DMS153 treated with DMSO at 0.1 percent for 48 hours (cell line): Measurements from ENCODE around the gene CHAC2.
"Not testable (repeated sequence)": the region's sequence is repeated elsewhere in the genome, so short reads cannot be mapped to it uniquely, and the experiment has no call there.

Experiments used
- DNase-seq: peaks from one replicate; lab custom pipeline; 2025; ENCODE audit not compliant: unreplicated experiment; lab: John Stamatoyannopoulos, UW

CHAC2 gene

DNA sequence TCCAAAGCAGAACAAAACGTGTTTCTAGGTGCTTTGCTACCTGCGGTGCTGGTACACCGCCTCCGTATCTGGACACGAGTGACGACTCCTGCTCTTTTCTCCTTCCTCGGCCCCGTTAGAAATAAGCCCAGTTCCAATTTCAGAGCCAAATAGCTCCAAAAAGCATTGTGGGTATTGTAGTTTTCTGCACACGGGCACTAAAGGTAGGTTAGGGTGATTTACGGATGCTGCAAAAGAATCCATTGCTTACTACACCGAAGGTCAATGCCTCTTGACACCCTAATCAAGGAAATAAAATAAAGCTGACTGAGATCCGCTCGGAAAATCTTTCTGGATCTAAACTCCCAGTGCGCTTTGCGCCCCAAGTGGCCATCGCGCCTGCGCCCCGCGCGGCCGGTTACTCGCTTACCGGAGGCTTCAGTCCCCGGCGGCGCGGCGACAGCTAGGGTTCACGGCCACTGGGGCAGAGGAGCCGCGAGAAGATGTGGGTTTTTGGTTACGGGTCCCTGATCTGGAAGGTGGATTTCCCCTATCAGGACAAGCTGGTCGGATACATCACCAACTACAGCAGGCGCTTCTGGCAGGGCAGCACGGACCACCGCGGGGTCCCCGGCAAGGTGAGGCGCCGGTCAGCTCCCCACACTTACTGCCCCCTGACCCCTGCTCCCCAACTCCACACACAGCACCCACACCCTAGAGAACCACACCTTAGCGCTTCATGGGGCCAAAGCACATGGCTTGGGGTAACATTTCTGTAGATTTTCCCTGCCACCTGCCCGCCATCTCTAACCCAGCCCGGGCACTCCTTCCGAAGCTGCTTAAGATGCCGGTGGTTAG, at the start of gene CHAC2:
TSS of gene CHAC2 (plus strand) at position 400 of the 837 bp plus-strand sequence. CDS start at position 483, 83 bp downstream.
- peak; percentile 87 for DNase-seq

DNA sequence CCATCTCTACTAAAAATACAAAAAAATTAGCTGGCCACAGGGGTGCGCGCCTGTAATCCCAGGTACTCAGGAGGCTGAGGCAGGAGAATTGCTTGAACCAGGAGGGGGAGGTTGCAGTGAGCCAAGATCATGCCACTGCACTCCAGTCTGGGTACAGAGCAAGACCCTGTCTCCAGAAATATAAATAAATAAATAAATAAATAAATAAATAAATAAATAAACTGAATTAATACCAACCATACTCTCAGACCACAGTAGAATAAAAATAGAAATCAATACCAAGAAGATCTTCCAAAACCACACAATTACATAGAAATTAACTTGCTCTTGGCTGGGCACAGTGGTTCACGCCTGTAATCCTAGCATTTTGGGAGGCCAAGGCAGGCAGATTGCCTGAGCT, 46.7 kb upstream of the CHAC2 start:
- not testable (repeated sequence) for DNase-seq

DNA sequence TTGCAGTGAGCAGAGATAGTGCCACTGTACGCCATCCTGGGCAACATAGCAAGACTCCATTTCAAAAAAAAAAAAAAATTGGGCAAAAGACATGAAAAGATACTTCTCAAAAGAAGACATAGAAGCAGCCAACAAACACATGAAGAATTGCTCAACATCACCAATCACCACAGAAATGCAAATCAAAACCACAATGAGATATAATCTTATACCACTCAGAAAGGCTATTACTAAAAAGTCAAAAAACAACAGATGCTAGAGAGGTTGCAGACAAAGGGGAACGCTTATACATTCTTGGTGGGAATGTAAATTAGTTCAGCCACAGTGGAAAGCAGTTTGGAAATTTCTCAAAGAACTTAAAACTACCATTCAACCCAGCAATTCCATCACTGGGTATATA, 43.1 kb upstream of the CHAC2 start:
- no peak for DNase-seq

DNA sequence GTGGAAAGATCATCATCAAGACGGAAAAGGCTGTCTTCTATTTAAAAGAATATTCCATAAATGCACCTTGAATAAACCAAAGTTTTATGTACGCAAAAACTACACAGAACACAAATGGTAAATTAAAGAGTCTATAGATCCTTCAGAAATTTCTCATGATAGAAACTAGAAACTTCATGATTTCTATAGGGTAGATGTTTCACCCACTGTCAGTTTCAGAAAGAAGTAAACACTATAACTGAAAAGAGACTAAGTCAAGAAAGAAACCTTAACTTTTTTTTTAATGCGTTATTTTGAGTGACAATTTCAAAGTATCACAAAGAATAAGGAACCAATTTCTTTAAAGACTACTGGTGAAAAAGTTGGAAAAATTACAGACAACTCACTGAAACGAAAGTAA, 41.9 kb upstream of the CHAC2 start:
- no peak for DNase-seq

DNA sequence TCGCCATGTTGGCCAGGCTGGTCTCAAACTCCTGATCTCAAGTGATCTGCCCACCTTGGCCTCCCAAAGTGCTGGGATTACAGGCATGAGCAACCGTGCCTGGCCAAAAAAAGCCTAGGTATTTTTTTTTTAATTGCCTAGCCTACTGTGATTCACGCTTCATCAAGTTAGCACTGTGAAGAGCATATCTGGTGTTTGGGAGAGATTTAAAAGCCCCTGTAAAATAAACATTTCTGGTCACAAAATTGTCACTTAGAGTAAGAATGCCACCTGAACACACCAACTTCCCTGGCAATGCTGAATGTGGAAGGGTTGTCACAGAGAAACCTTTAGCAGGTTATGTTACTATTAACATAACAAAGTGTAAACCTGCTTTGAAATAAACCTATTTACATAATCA, 39.7 kb upstream of the CHAC2 start:
- DNase-seq = no peak

DNA sequence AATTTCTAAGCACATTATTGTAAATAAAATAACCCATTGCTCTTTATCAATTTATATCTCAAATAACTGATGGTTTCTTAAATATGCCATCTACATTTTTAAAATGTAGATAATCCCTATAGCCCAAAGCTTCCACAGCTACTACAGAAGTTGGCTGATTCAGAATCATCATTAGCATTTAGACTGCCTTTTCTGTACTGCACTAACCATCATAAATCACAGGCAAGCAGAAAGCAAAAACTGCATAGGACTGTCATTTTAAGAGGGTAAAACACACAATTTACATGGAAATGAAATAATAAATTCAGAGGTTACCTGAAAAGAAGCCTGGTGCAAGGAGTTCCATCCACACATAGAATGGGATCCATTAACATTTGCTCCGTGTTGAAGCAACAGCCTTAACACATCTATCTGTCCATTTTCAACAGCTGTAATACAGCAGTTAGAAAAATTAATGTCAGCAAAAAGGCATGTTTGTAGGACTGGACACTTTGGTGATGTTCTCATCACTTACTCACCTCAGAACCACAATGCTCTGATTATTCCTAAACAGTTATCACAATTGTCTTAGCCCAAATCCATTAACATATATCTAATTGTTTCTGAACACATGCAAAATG, 38.4 kb upstream of the CHAC2 start:
- DNase-seq = no peak

DNA sequence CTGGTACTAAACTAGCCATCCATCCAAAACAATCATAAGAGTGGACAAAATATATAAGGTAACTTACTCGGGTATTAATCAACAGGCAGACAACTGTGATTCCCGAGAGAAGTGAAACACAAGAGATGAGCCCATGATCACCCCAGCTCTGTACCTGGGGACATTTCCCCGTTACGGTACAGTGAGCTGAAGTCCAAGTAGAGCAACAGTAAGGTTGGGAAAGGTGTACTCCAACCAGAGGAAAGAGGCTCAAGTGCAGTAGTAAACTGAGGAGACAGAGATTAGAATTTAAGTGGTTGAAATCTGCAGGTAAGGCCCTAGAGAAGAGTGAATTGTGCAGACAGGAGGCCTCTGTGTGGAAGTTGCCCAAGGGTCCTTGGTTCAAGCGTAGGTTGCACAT, 30.5 kb upstream of the CHAC2 start:
- no peak for DNase-seq

DNA sequence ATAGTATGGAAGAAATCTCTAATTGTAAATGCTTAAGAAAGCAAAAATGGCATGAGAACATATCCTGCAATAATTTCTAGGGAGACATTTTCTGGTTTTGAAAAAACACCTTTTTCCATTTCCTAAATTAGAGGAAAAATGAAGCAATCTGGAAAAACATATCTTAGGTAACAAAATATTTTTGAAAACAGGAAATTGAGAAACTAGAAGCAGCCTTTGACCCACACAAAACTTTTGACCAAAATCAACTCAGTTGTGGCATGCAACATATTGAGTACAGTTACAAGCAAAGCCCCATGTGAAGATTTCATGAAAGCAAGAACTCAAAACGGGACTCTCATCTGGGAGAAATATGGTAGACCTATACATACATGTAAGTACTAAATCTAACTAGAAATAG, 28.6 kb upstream of the CHAC2 start:
- DNase-seq = no peak

DNA sequence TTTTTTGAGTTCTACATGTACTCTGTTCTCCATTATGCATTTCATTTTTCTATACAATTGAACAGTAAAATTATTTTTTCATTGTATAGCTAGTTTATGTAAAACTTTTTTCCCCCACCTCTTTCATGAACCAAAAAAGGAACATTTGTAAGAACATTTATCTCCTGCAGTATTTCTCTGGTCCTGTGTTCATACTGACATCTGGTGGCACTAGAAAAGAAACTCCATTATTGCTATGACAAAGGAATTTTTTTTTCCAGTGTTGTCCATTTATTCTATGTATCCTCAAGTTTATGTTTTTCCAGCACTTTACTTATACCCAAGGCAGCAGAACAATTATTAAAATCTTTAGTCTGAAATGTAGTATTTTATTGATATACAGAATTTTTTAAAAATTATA, 27.4 kb upstream of the CHAC2 start:
- peak; percentile 7 for DNase-seq

DNA sequence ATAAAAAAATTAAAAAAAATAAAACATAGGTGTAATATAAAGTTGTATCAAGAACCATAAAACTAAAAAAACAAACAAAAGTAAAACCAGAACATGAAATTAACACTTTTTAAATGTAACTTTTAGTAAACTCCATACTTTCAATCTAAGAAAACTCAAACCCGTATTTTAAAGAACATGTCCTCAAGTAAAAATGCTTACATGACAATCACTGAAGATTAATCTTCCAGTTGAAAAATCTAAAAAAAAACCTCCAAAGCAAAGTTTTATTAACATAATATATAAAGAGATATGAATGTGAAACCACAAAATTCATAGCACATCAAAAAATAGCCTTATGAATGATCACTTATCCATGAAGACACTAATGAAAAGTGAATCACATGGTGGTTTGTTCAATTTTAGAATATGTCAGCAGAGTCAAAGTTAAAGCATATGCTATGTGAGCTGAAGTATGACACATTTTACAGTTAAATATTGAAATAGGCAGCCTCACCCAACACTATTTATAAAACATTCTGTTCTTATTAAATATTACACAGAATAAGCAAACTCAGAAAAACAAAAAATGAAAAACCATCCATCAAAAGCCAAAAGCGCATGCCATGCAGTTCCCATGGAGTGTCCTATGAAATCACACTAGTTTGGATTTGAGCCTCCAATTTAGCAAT, 23.1 kb upstream of the CHAC2 start:
- no peak for DNase-seq

DNA sequence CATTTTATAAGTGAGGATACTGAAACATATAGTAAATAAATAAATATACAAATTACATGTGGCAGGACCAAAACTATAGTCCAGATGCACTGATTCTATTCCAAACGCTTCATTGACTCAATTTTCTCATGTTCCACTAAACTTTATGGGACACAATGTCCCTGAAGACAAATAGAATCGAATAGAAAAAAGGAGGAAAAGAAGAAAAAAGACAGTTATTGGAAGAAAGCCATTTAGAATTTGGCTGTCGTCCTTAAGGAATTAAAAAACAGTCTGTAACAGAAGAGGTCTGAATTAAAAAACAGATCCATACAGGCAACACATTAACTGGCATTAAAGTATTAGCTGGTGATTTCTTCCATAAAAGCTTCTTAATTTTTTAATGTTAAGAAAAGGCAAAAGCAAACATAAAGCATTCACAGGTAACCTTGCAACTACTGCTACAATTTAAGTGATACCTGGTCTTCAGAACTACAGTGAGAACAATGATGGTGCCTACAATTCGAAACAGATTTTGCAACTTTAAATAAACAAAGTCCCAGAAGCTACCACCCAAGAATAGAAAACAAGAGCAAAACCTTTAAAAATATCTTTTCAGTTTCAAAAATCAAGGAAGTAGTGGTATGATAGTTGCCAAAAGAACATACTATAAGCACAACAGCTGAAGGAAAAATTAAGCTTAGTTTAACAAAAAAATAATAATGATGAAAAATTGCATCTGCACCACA, 17.4 kb upstream of the CHAC2 start:
- DNase-seq = no peak

DNA sequence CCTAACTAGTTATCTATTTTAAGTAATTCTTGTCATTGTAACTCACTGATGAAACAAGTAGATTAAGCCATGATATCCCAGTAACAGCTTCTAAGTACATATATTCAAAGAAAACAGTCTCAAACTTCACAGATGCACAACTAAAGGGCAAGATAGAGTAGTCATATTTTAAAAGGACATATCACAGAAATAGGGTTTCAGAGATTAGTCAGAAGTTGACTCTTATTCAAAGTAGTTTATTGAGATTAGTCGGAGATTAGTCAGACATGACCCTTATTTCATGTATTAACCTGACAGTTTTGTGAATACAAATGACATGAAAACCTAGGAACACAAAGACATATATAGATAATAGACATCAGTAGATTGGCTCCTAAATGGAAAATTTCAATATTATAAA, 15.9 kb upstream of the CHAC2 start:
- DNase-seq = no peak

DNA sequence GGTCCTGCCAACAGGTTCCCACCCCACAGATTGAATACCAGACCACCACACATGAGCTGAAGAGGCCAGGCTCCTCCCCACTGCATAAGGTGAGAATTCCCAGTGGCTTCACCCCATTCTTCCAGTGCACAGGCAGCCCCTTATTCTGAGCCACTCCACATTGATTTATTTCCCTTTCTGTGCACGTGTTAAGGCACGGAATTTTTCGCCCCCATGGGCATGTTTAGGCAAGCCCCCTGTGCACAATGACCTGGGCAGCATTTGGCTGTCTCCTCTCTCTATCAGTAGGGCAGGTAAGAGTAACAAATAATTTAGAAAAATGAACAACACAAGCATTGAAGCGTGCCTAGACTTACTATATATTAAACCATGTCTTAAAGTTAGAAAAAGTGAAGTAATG, 15.2 kb upstream of the CHAC2 start:
- no peak for DNase-seq

DNA sequence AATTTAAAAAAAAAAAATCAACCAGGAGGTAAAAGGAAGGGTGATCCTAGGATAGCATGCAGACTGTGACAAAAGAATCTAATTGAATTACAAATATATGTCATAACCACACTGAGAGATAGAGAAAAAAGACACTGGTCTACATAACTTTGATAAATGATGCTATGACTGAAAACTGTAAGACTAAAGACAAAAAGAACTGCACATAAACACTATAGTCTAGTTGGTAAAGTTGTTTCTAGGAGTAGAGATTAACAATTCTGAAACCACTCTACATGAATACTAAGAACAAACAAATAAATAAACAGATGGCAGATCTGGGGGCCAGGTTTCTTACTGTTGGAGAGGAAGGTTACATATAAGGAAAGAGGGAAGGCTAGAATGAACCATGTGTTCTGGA, 14.6 kb upstream of the CHAC2 start:
- no peak for DNase-seq

DNA sequence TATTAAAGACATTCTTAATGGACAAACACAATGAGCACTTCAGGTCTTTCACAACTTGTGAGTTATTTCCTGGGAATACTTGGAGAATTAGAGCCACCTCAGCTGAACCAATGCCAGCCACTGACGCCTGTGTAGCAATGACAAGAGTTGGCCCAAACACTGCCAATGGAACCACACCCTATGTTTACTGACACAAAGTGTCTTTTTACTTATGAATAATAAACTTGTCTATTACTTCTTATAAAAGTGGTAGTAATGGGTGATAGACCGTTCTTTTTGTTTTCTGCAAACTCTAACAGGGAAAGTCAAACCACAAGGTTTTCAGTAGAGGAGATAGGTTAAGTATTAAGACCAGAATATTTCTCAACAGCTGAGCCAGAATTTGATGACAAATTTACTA, 12.5 kb upstream of the CHAC2 start:
- no peak for DNase-seq

DNA sequence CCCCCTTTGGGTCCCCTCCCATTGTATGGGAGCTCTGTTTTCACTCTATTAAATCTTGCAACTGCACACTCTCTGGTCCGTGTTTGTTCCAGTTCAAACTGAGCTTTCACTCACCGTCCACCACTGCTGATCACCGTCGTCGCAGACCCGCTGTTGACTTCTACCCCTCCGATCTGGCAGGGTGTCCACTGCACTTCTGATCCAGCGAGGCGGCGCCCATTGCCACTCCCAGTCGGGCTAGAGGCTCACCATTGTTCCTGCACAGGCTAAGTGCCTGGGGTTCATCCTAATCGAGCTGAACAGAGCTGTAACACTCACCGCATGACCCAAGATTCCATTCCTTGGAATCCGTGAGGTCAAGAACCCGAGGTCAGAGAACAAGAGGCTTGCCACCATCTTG, 11.0 kb upstream of the CHAC2 start:
- DNase-seq = no peak

DNA sequence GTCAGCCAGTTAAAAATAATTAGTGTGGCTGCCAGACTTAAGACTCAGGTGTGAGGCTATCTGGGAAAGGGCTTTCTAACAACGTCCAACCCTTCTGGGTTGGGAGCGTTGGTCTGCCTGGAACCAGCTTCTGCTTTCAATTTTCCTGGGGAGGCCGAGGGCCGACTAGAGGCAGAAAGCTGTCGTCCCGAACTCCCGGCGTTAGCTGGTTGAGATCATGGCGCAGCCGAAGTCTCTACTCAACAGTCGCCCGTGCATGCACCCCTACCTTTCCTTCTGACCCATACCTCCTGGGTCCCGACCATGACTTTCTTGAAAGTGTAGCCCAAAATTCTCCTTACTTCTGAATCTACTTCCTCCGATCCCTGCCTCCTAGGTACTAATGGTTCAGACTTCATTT, 10.4 kb upstream of the CHAC2 start:
- DNase-seq = not testable (repeated sequence)

DNA sequence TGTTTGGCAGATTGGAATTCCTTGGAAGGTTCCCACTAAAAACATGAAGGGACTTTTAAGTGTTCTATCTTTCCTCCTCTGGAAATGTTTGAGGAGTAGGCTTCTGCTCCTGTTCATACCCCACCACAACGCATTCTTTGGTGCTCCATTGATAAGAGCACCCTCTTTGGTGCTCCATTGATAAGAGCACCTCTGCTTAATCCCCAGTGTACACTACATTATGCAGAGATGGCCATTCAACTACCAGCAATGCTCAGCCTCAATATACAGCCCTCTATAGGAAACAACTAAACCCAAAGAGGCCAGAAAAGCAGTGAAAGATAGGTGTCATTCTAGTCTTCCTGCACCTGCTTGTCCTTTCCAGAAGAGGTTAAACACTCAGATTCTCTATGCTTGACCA, 1.8 kb upstream of the CHAC2 start:
- DNase-seq = no peak

DNA sequence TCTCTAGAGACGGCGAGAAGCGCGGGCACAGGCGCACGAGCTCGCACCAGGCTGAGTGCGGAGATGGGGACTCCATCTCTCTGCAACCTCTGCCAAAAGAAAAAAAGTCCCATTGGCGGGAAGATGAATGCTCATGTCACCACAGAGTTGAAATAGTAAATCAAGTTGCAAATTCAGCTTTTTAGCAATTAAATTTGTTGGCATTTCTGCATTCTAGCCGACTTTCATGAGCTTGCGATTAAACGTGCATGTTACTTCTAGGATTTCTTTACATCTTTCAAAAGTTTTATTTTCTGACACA, 588 bp downstream of the CHAC2 start:
- peak; percentile 2 for DNase-seq

DNA sequence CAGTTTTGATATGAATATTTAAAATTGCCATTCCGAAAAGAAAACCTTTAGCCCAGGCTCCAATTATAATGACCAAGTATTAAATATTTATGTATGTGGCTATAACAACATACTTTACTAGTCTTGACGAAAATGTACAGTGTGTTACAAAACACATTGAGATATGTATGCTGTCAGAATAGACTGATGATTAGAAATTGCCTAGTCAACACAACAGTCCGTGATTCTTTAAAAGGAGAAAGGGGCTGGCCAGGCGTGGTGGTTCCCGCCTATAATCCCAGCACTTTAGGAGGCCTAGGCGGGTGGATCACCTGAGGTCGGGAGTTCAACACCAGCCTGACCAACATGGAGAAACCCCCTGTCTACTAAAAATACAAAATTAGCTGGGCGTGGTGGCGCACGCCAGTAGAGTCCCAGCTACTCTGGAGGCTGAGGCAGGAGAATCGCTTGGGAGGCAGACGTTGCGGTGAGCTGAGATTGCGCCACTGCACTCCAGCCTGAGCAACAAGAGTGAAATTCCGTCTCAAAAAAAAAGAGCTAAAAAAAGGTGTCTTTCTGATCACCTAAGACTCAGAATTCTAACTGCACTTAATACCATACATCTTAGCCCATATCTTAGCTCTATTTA, 1.8 kb downstream of the CHAC2 start:
- no peak for DNase-seq

DNA sequence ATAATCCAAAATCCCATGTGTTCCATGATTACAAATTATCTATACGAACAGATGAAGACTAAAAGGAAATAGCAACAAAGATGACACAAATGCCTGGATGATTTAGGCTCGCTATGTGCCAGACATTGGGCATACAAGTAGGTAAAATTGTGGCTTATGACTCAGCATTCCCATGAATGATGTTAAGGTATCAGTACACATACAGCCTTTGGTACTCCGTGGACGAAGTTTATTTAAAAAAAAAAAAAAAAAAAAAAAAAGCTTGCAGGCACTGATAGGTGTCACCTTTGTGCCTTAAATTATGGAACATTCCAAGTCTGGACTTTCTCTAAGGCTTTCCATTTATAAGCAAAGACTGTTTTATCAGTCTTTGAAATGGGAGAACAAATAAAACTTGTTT, 2.7 kb downstream of the CHAC2 start:
- no peak for DNase-seq
